ENCODE data around the gene SMAD3.

SMAD3 gene

DNA sequence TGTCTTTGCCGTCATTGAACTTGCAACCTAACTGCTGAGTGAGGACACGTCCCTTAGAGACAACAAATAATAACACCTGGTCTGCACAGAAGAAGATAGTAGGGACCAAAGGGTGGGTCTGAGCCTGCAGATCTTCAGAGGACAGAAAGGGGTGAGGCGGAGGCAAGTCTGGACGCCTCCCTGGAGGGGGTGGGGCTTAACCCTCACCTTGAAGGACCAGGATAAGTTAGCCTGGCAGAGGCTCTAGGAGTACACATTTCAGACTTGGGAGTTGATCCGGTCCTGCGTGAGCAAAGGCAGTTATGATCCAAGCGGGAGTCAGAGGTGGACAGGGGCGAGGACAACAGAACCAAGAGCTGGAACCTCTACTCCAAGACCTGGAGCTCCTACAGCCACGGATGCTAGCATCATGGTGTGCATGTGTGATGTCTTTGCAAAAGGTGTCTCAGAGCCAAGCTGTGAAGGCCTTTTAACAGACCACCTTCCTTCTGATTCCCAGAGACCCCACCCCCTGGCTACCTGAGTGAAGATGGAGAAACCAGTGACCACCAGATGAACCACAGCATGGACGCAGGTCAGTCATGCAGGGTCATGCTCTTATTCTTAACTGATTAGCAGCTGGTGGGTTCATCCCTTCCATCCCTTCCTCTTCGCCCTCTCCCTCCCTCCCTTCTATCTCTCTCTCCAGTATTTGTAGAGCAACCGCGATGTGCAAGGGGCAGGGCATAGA lies 101.0 kb downstream of the SMAD3 start:
- no peak for DNase-seq

DNA sequence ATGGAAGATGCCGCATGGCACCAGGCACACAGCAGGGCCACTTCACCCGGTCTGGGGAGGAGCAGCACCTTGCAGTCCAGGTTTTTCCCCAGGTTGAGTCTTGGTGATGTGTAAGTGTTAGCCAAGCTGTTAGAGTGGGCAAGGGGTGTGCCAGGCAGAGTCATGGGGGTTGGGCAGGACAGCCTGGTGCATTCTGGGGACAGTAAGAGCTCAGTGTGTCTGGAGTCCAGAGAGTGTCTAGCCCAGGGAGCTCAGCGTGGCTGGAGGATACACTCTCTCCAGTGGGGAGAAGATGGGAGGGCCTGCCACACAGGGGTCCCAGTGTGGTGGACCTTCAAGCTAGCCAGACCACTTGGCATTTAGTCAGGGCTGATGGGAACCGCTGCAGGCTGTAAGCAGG lies 101.7 kb downstream of the SMAD3 start:
- DNase-seq: no peak

DNA sequence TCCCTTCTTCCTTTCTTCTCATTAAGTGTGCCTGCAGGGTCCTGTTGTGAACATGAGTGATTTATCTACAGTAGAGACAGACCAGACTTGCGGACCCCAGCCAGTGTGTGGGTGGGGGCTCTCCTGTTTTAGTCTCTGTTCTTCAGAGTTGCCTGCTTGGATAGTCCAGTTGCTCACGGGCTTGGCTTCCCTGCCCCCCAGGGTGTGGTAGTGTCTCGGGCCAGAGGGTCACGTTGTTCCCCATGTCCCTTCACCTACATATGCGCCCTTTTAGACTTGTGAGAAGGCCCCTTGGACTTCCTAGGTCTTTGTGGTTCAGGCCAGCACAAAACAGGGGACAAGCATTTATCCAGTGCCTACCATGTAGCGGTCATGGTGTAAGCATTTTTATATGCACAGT lies 103.3 kb downstream of the SMAD3 start:
- no peak for DNase-seq

DNA sequence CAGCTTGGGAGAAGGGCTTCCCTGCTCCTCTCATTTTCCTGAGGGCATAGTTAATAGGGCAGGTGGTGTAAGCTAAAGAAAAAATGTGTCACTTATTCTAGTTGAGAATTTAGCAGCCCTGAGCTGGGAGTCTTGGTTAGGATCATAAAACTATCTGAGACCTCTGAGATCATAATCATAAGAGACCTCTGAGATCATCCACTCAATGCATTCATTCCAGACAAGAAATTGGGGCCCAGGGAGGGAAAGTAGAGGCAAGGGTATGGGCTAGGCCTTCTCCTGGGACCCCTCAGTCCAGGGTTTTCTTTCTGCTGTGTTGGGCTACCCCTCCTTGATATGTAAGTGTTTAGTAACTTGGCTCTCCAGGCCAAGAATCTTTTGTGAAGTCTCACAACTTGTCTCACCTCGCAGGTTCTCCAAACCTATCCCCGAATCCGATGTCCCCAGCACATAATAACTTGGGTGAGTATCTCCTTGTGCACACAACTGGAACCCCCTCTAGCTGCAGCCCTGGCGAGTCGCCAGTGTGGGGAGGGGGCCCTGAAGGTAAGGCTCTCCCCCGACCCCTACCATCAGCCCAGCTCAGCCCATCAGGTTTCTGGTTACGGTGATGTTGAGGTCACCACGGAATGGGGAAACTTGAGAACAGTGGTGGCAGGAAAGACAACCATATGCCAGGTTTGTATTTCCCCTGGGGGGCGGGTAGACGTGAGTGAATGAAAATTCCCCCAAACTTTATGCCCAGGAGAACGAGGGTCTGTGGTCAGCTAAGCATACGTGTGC lies 104.9 kb downstream of the SMAD3 start:
- DNase-seq: no peak

DNA sequence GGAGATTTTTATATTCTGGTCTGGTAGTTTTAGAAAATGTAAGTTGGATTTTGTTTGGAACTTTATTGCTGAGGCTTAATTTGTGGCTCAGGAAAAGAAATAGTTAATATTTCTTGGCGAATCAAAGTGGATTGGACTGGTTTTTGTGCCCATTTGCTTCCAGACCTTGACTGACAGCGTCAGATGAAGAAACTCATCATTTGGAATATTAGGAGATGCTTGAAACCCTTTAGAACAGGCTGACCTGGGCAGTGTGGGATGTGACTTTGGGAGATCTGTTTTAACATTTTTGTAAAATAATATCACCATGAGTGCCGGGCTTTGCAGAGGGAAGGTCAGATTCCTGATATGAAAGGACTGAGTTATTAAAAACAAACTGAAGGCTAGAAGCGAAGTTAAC lies 106.1 kb downstream of the SMAD3 start:
- DNase-seq: no peak

DNA sequence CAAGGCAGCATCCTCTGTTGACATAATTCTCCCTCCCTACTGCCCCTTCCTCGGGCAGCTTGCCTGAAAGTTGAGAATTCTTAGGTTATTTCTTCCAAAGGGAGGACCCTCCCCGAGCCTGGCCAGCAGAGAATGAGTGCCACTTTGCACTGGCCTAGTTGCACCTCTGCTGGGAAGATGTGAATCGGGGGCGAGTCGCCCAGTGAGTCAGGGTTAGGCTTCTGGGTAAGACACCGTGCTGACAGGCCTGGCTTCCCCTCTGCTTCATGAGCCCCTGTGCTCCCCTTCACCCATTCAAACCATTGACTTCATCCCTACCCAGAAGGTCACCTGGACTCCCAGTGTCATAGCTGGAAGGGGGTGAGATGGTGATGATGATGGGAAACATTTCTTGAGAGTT lies 106.8 kb downstream of the SMAD3 start:
- DNase-seq: no peak

DNA sequence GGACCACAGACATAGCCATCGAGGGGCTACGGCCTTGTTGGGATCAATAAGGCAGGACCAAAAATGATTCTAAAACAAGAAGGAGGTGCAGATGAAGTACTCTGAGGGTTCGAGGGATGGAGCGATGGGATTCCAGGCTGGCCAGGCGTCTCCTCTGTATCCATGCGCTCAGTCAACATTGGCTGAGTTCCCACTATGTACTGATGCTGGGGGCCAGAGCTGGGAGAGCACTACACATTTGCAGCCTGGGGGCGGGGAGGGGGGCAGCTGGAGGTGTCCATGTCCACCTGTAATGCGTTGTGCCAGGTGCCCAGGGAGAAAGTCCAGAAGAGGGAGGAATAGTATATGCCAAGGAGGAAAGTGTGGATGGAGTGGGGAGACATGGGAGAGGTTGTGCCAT lies 107.6 kb downstream of the SMAD3 start:
- no peak for DNase-seq

DNA sequence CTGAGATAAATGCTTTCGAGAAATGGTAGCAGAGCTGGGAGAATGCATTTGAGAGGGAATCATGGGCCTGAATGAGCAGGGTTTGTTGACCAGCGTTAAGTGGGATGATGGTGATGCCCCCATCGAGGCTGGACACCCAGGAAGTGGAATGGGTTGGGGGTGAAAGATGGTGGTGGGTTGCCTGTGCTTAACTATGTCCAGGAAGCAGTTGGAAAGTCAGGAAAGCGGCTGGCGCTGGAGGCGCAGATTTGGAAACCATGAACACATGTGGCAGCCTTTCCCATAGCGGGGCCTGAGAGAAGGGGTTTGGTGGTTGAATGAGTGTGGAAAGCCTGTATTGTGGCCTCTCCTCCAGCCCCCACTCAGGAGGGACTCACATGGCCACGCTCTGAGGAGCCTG lies 108.4 kb downstream of the SMAD3 start:
- no peak for DNase-seq

DNA sequence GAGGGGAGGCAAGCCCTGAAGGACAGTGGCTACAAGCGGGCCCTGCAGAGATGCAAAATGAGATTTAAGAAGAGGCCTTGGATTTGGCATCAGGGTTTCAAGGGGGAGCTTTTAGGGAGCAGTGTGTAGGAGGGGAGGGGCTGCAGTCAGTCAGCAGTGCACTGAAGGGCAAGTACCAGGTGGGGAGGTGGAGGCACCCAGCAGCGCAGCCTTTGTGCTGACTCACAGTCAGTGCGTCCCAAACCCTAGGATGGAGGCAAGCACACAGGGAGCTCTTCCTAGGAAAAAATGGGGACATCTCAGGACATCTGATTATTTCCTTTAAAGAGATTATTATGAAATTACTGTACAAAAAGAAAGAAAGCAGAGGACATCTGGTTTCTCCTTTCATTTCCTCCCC lies 109.0 kb downstream of the SMAD3 start:
- DNase-seq: no peak

DNA sequence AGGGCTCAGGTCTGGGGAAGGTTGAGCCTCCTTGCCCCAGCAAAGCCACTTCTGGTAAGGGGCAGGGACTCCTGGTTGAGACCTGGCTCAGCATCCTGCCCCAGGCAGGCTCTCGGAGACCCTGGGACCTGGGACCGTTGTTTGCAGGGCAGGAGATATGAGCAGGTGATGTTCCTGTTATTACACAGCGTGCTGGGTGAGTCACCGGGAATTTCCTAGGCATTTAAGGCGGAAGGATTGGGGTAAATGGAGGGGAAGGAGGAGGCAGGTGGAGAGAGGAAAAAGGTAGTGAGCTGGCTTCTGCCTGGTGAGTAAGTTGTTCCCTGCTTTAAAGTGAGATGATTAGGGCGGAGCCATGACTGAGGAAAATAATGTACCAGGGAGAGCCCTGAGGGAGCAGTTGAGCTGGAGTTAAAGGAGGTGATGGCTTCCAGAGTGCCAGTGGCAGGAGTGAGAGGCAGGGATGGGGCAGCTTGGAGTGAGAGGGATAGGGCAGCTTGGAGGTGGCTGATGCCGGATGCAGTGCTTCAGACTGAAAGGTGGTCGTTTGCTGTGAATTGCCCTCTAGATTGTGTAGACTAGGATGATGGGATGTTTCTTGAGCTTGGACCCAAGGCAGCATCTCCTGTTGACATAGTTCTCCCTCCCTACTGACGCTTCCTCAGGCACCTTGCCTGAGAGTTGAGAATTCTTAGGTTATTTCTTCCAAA lies 109.6 kb downstream of the SMAD3 start:
- peak in 1 of 5 experiments; percentile 7 for DNase-seq

DNA sequence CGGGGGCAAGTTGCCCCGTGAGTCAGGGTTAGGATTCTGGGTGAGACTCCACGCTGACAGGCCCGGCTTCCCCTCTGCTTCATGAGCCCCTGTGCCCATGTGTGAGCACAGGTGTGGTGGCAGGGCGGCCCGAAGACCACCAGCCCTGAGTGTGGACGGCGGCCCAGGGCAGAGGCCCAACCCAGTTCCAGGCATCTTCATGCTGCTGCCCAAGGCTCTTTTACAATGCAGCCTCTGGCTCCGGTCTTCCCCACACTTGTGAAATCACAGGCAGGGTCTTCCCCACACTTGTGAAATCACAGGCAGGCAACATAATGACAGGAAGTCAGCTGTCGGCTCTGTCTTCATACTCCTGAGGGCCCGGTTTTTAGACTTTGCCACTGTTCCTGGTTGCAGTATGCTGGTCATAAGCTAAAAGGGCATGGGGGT lies 110.3 kb downstream of the SMAD3 start:
- peak in 2 of 5 experiments; percentile 23 to 30 for DNase-seq

DNA sequence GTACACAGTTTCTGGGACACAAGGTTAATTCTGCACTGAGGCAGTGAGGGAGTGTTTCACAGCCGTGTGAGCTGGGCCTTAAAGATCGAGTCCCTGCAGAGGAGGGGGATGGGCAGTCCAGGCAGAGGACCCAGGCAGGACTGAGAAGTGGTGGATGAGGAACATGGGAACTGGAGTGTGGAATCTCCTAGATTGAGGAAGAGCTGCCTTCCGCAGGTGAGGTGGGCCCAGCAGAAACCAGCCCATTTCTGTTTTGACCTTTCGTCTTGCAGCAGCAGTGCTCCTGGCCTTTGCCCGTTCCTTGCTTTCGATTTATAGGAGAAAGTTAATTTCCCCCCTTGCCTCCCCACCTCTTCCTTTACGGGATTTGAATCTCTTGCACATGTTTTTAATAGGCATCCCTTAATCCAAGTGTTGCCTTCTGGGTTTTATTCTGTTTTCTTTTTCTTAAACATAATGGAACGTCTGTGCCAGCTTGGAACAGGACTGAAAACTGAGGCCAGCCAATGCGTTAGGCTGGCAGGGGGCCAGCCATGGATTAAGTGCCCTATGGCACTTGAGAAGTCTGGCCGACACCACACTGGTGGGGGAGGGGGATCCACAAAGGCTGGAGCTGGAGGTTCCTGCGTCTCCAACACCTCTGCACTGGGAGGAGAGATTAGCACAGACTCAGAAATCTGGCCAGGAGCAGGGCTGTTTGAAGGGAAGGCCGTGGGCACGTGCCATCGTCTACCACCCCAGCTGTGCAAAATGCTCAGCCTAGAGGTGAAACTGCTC lies 111.0 kb downstream of the SMAD3 start:
- no peak for DNase-seq

DNA sequence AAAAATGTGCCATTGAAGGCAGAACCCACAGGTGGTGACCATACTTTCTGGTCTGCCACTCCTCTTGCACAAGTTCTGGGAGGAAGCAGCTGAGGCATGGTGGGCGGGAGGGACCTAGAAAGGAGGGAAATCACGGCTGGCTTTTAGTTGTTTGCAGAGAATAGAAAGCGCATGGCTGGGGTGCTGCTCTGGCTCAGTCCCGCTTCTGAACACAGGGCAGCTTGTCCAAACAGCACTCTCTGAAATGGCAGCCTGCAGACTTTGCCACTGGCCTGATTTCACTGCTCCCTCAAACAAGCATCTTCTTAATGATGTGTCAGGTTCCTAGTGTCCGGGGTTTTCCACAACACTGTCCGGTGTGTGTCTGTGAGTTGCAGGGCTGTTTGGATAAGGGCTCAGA lies 112.3 kb downstream of the SMAD3 start:
- DNase-seq: no peak

DNA sequence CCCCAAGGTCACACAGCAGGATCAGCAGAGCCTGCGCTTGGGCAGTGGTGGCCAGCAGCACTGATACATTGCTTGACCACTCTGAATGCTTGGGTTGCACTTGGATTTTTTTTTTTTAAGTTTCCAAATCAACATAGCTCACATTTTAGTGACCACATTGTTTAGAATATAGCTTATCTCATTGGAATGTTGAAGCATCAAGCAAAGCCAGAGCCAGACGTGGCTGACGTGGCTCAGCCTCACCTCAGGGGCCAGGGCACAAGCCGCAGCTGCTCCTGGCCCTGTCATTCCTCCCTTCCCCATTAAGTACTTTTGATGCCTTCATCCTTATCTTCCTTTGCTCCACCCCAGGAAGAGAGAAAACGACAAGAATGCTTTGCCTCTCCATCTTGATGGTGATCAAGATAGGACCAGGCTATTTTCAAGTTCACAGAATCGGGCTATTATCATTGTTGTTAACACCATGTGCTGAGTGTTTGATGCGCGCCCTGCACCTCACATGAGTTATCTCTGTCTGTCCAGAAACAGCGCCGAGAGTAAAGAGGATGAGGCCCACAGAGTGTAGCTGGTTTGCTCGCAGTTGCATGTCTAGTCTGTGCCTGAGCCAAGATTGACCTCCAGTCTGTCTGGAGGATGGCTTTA lies 113.3 kb downstream of the SMAD3 start:
- DNase-seq: no peak

DNA sequence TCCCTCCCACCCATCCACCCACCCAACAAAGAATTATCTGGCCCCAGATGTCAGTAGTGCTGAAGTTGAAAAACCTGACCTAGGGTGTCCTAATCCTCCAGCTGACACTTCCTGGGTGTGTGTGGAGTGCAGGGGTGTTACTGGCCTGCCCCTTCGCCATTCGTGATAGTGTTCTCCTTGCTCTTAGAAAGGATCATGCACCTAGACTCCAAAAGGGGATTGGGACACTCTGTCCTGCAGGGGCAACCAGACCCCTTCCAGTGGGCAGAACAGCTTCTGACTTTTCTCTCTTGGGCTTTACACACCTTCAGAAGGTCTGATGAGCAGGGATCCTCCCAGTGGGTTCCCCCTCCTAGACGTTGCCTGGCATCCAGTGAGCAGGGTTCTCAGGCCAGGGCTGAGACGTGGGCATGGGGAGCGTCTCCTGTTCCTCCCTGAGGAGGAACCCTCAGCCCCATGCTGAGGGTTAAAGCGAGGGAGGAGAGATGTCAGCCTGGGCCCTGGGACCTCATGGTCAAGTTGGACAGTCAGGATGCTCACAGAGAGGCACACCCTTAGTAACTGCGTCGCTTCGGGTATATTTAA lies 114.1 kb downstream of the SMAD3 start:
- no peak for DNase-seq

DNA sequence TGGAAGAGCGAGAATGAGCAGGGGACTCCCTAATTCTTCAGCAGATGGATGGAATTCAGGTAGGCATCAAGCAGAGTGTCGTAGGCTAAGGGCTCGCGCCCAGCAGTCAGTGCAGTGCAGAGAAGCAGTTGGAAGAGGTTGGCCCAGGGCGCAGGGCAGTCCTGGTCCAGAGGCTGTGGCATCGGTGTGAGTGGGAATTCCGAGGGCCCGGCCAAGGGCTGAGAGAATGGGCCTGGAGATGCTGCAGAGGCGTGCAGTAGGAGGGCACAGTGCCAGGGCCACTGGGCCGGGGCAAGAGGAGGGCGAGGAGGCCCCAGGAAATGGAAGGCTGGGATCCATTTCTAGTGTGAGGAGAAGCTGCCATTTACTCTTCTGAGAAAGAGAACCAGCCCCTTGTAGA lies 114.6 kb downstream of the SMAD3 start:
- DNase-seq: no peak

DNA sequence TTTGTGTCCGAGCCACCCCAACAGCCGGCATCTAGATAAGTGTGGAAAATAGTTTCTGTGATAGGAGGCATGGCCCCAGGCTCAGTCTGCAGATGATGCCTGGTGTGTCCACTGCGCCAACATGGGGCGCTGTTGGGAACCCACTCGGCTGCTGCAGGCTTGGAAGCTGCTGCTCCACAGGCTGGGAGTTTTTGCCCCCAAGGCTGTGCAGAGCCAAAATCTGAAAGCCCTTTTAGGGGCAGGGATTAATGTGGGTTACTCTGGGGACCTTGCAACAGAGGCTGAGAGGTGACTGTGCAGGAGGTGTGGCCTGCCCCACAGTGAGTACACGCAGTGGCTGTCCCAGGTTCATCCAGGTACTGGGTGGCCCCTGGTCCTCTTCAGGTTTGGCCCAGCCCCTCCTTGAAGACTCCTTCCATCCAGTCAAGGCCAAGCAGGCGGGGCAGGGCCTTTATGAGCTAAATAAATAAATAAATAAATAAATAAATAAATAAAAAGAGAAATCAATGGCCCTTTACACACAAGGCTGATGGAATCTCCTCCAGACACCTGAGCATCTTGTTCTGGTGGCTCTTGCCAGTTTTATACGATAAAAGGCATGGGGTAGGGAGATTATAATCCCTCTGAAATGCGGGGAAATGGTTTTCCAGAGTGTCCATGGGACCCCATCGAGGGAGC lies 115.3 kb downstream of the SMAD3 start:
- DNase-seq: no peak

DNA sequence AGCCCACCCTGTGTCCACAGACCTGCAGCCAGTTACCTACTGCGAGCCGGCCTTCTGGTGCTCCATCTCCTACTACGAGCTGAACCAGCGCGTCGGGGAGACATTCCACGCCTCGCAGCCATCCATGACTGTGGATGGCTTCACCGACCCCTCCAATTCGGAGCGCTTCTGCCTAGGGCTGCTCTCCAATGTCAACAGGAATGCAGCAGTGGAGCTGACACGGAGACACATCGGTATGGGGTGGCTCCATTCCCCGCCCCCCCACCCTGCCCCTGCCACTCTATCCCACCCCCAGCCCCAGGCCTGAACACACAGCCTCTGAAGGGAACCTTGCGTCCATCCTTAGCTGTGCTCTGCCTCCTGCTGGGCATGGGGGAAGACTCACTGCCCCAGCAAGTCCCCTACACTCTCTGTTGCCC lies 115.8 kb downstream of the SMAD3 start:
- peak in 1 of 5 experiments; percentile 33 for DNase-seq

DNA sequence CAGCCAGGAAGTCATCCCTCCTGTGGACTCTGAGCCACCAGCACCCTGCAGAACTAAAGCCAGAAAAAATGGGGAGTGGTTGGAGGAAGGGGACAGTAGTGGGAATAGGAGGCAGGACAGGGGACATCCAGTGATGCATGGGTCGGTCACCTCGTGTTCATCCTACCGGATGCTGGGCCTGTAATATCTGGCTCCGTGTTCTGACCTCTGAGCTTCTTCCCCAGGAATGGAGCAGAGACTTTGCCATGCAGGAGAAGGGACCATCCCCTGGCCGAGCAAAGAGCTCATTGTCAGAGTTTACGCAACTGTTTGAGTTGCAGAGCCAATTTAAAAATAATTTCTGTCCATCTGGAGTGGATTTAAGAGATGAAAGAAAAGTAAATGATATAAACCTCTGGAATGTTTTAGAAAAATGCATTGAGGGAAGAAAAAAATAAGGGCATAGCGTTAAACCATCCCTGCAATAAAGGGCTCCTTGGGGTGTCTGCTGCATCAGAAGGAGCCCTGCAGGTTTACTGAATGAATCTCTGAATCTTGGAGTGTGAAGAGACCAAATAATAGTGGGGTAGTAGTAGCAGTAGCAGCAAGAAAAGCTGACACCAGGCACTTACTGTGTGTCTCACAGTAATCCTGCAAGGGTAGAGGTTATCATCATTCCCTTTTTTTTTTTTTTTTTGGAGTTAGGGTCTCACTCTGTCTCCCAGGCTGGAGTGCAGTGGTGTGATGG lies 118.2 kb downstream of the SMAD3 start:
- no peak for DNase-seq

DNA sequence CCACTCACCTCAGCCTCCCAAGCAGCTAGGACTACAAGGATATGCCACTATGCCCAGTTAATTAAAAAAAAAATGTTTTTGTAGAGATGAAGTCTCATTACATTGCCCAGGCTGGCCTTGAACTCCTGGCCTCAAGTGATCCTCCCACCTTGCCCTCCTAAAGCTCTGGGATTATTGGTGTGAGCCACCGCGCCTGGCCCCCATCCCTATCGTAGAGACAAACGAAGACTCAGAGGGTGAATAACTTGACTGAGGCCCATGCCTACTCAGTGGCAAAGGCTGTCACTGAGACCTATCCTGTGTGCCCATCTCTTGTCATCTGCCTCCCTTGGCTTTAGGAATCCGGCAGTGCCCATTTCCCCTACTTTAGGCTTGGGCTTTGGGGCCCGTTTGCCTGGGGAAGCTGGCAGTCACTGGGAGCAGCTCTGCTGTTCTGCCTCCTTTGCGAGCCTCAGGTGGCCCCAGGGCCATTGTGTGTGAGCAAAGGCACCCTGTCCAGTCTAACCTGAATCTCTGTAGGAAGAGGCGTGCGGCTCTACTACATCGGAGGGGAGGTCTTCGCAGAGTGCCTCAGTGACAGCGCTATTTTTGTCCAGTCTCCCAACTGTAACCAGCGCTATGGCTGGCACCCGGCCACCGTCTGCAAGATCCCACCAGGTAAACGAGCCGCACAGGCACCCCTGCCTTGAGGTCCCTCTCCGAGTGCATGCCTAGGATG lies 119.0 kb downstream of the SMAD3 start:
- DNase-seq: no peak
